DOHH2 (cell line): Measurements from ENCODE around the gene L3MBTL4.

ENCODE experiments used
- CTCF ChIP-seq: fragments of 200-600 bp; sonication (generic); IDR thresholded peaks from one replicate; pipeline ENCODE4 v1.5.1; 2014; ENCODE audit warnings: antibody characterized with exemption, mild to moderate bottlenecking, low read depth, low read length; ENCODE audit not compliant: poor library complexity, severe bottlenecking
- EZH2phosphoT487 ChIP-seq: fragments of 200-600 bp; sonication (generic); IDR thresholded peaks from 2 replicates; pipeline ENCODE4 v1.6.1; 2017; ENCODE audit warnings: borderline replicate concordance, mild to moderate bottlenecking, antibody characterized with exemption, low read length, moderate library complexity, mixed read lengths

- TF ChIP-seq CTCF, result no peak
- TF ChIP-seq EZH2phosphoT487, result no peak
Measured at GRCh38 chr18:5964596-5964995, 450.1 kb downstream of the L3MBTL4 start.
